ENCODE measurements around the gene LMBR1. TPM values are rescaled to one million over a fixed set of nuclear protein-coding genes. Genes with fewer than 3 reads are reported as not detected.

LMBR1 gene
- polyA plus RNA-seq, 2 donors, result 4.4 to 7.0 TPM

DNA sequence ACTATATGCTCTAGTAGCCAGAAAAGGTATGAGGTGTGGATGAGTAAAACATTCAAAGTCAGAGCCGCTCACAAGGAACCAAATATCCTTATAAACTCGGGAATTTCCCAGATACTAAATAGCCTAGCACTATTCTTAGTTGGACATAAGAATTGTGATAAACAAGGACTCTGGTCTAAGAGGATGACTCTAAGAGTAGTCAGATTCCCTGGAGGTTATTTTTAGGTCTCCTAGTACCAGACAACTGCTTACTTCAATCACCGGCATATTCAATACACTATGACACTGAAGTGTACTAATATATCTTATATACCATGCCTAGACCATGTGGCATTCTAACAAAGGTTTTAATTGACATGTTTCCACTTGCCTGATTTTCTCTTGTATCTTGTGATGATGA, 56.5 kb downstream of the LMBR1 start:
- H3K36me3 ChIP-seq (ENCODE audit: control insufficient read depth in 2 of 2, insufficient read depth in 2 of 2, low read length in 1 of 2), result peaks cover 0 to 4% of the 10 kb centered on the region in 2 donors
- H3K4me1 ChIP-seq (ENCODE audit: control insufficient read depth in 2 of 2, insufficient read depth in 2 of 2, low read length in 1 of 2), result no peaks in the 10 kb centered on the region
- 82 to 86% methylated on average over 3 of the region's 3 CpGs for WGBS, 2 donors
- H3K4me3 ChIP-seq (ENCODE audit: low read depth in 1 of 2, low read length in 2 of 2), result no peak overlapping the region
- no peaks in the 10 kb centered on the region for H3K27me3 ChIP-seq (ENCODE audit: control insufficient read depth in 1 of 2, insufficient read depth in 2 of 2, low read length in 2 of 2)
- H3K9me3 ChIP-seq (ENCODE audit: control insufficient read depth in 2 of 2, insufficient read depth in 1 of 2, low read depth in 1 of 2, low read length in 1 of 2), result no peaks in the 10 kb centered on the region
- H3K27ac ChIP-seq (ENCODE audit: low read depth in 2 of 2, low read length in 1 of 2), result no peak overlapping the region

- WGBS, 2 donors, result 95 to 98% methylated on average over 3 of the region's 3 CpGs
- Histone ChIP-seq H3K36me3 (ENCODE audit: control insufficient read depth in 2 of 2, insufficient read depth in 2 of 2, low read length in 1 of 2) (peaks cover 0 to 2% of the 10 kb centered on the region in 2 donors), H3K4me3 (ENCODE audit: low read depth in 1 of 2, low read length in 2 of 2) (no peak overlapping the region), H3K4me1 (ENCODE audit: control insufficient read depth in 2 of 2, insufficient read depth in 2 of 2, low read length in 1 of 2) (no peaks in the 10 kb centered on the region), H3K27ac (ENCODE audit: low read depth in 2 of 2, low read length in 1 of 2) (no peak overlapping the region), H3K9me3 (ENCODE audit: control insufficient read depth in 2 of 2, insufficient read depth in 1 of 2, low read depth in 1 of 2, low read length in 1 of 2) (no peaks in the 10 kb centered on the region), H3K27me3 (ENCODE audit: control insufficient read depth in 1 of 2, insufficient read depth in 2 of 2, low read length in 2 of 2) (no peaks in the 10 kb centered on the region)
Observed at GRCh38 chr7:156834462-156834861, 58.5 kb downstream of the LMBR1 start.

GRCh38 chr7:156833312-156833711, 59.7 kb downstream of the LMBR1 start:
- no peak overlapping the region for H3K27ac ChIP-seq (ENCODE audit: low read depth in 2 of 2, low read length in 1 of 2)
- no peaks in the 10 kb centered on the region for H3K27me3 ChIP-seq (ENCODE audit: control insufficient read depth in 1 of 2, insufficient read depth in 2 of 2, low read length in 2 of 2)
- no peaks in the 10 kb centered on the region for H3K9me3 ChIP-seq (ENCODE audit: control insufficient read depth in 2 of 2, insufficient read depth in 1 of 2, low read depth in 1 of 2, low read length in 1 of 2)
- H3K36me3 ChIP-seq (ENCODE audit: control insufficient read depth in 2 of 2, insufficient read depth in 2 of 2, low read length in 1 of 2), result peaks cover 0 to 2% of the 10 kb centered on the region in 2 donors
- no peak overlapping the region for H3K4me3 ChIP-seq (ENCODE audit: low read depth in 1 of 2, low read length in 2 of 2)
- WGBS, 2 donors, result 96 to 97% methylated on average over 4 of the region's 4 CpGs
- no peaks in the 10 kb centered on the region for H3K4me1 ChIP-seq (ENCODE audit: control insufficient read depth in 2 of 2, insufficient read depth in 2 of 2, low read length in 1 of 2)

DNA sequence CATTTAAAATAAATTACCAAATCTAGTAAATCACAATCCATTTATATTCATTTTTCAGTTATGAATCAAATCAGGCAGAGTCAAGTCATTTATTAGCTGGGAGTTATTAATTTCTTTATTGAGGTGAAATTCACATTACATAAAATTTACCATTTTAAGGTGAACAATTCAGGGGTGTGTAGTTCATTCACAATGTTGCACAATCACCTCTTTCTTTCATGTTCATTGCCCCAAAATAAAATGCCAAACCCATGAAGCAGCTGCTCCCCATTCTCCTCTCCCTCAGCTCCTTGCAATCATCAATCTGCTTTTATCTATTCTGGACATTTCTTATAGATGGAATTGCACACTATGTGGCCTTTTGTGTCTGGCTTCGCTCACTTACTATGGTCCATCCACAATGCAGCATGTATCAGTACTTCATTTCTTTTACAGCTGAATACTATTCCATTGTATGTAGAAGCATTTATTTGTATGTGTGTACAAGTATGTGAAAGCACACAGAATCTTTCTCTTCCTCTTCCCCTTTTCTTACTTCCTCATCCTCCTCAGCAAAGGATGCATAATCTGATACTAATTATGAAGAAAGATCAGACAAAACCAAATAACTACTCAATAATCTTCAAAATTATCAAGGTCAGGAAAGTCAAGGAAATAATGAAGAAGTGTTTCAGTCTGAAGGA, 60.6 kb downstream of the LMBR1 start:
- Histone ChIP-seq H3K27ac (ENCODE audit: low read depth in 2 of 2, low read length in 1 of 2) (no peak overlapping the region), H3K27me3 (ENCODE audit: control insufficient read depth in 1 of 2, insufficient read depth in 2 of 2, low read length in 2 of 2) (no peaks in the 10 kb centered on the region), H3K9me3 (ENCODE audit: control insufficient read depth in 2 of 2, insufficient read depth in 1 of 2, low read depth in 1 of 2, low read length in 1 of 2) (no peaks in the 10 kb centered on the region), H3K4me3 (ENCODE audit: low read depth in 1 of 2, low read length in 2 of 2) (no peak overlapping the region), H3K4me1 (ENCODE audit: control insufficient read depth in 2 of 2, insufficient read depth in 2 of 2, low read length in 1 of 2) (no peaks in the 10 kb centered on the region), H3K36me3 (ENCODE audit: control insufficient read depth in 2 of 2, insufficient read depth in 2 of 2, low read length in 1 of 2) (peaks cover 0 to 2% of the 10 kb centered on the region in 2 donors)
- 96 to 97% methylated on average over 1 of the region's 1 CpG for WGBS, 2 donors

- Histone ChIP-seq H3K36me3 (ENCODE audit: control insufficient read depth in 2 of 2, insufficient read depth in 2 of 2, low read length in 1 of 2) (peaks cover 0 to 2% of the 10 kb centered on the region in 2 donors), H3K27me3 (ENCODE audit: control insufficient read depth in 1 of 2, insufficient read depth in 2 of 2, low read length in 2 of 2) (no peaks in the 10 kb centered on the region), H3K9me3 (ENCODE audit: control insufficient read depth in 2 of 2, insufficient read depth in 1 of 2, low read depth in 1 of 2, low read length in 1 of 2) (no peaks in the 10 kb centered on the region), H3K4me1 (ENCODE audit: control insufficient read depth in 2 of 2, insufficient read depth in 2 of 2, low read length in 1 of 2) (no peaks in the 10 kb centered on the region), H3K4me3 (ENCODE audit: low read depth in 1 of 2, low read length in 2 of 2) (no peak overlapping the region), H3K27ac (ENCODE audit: low read depth in 2 of 2, low read length in 1 of 2) (no peak overlapping the region)
- 81 to 82% methylated on average over 6 of the region's 6 CpGs for WGBS, 2 donors
Observed at GRCh38 chr7:156829669-156830336, 63.2 kb downstream of the LMBR1 start.

DNA sequence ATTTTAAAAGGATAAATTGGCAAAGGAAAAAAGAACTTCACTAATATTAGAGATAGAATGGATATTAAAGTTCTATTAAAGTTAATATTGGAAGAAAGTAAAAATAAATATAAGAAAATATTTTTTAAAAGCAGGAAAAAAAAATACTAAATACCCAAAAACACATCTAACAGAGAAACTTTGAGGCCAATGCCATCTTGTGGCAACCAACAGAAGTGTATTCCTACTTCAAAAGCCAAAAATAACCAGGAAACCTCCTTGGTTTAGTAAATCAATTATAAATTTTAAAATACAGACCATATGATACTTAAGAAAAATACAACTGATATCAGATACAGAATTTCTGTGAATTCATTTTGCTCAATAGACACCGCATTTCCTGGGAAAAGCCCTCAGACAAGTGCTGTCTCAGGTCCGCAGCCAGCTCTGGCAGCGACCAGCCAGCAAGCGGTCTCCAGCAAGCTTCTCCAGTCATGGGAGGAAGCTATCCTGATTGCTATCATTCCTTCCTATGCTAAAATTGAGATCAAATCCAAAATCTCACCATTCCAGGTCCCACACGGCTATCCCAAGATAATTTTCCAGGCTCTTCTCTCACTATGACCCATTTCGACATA, 65.3 kb downstream of the LMBR1 start:
- no peak overlapping the region for H3K27ac ChIP-seq (ENCODE audit: low read depth in 2 of 2, low read length in 1 of 2)
- 92% methylated on average over 6 of the region's 6 CpGs for WGBS, 2 donors
- H3K9me3 ChIP-seq (ENCODE audit: control insufficient read depth in 2 of 2, insufficient read depth in 1 of 2, low read depth in 1 of 2, low read length in 1 of 2), result no peaks in the 10 kb centered on the region
- no peaks in the 10 kb centered on the region for H3K4me1 ChIP-seq (ENCODE audit: control insufficient read depth in 2 of 2, insufficient read depth in 2 of 2, low read length in 1 of 2)
- H3K27me3 ChIP-seq (ENCODE audit: control insufficient read depth in 1 of 2, insufficient read depth in 2 of 2, low read length in 2 of 2), result no peaks in the 10 kb centered on the region
- no peaks in the 10 kb centered on the region for H3K36me3 ChIP-seq (ENCODE audit: control insufficient read depth in 2 of 2, insufficient read depth in 2 of 2, low read length in 1 of 2)
- no peak overlapping the region for H3K4me3 ChIP-seq (ENCODE audit: low read depth in 1 of 2, low read length in 2 of 2)

- Histone ChIP-seq H3K27me3 (ENCODE audit: control insufficient read depth in 1 of 2, insufficient read depth in 2 of 2, low read length in 2 of 2) (no peaks in the 10 kb centered on the region), H3K4me1 (ENCODE audit: control insufficient read depth in 2 of 2, insufficient read depth in 2 of 2, low read length in 1 of 2) (no peaks in the 10 kb centered on the region), H3K27ac (ENCODE audit: low read depth in 2 of 2, low read length in 1 of 2) (no peak overlapping the region), H3K36me3 (ENCODE audit: control insufficient read depth in 2 of 2, insufficient read depth in 2 of 2, low read length in 1 of 2) (no peaks in the 10 kb centered on the region), H3K4me3 (ENCODE audit: low read depth in 1 of 2, low read length in 2 of 2) (no peak overlapping the region), H3K9me3 (ENCODE audit: control insufficient read depth in 2 of 2, insufficient read depth in 1 of 2, low read depth in 1 of 2, low read length in 1 of 2) (no peaks in the 10 kb centered on the region)
- 94 to 98% methylated on average over 4 of the region's 4 CpGs for WGBS, 2 donors
Observed at GRCh38 chr7:156823435-156823834, 69.5 kb downstream of the LMBR1 start.

DNA sequence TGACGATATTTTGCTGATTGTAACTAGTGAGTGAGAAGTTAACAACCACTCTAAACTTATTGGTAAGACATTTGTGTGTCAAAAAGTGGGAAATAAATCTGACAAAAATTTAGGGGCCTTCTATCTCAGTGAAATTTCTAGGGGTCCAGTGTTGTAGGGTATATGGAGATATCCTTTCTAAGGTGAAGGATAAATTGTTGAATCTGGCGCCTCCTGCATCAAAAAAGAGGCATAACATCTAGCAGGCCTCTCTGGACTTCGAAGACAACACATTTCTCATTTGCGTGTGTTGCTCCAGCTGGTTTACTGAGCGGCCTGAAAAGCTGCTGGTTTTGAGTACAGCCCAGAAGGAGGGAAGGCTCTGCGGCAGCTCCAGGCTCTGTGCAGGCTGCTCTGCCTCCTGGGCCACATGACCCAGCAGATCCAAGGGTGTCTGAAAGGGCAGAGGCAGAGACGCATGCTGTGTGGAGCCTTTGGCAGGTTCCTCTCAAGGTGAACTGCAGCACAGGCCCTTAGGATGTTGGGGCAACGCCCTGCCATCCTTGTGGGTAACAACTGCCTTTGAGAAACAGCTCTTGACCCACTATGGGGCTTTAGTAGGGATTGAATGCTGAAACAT, 72.4 kb downstream of the LMBR1 start:
- H3K36me3 ChIP-seq (ENCODE audit: control insufficient read depth in 2 of 2, insufficient read depth in 2 of 2, low read length in 1 of 2), result no peaks in the 10 kb centered on the region
- H3K27ac ChIP-seq (ENCODE audit: low read depth in 2 of 2, low read length in 1 of 2), result no peak overlapping the region
- no peaks in the 10 kb centered on the region for H3K9me3 ChIP-seq (ENCODE audit: control insufficient read depth in 2 of 2, insufficient read depth in 1 of 2, low read depth in 1 of 2, low read length in 1 of 2)
- H3K4me3 ChIP-seq (ENCODE audit: low read depth in 1 of 2, low read length in 2 of 2), result no peak overlapping the region
- no peaks in the 10 kb centered on the region for H3K27me3 ChIP-seq (ENCODE audit: control insufficient read depth in 1 of 2, insufficient read depth in 2 of 2, low read length in 2 of 2)
- no peaks in the 10 kb centered on the region for H3K4me1 ChIP-seq (ENCODE audit: control insufficient read depth in 2 of 2, insufficient read depth in 2 of 2, low read length in 1 of 2)
- 86 to 94% methylated on average over 8 of the region's 8 CpGs for WGBS, 2 donors

- WGBS, 2 donors, result 87 to 92% methylated on average over 5 of the region's 5 CpGs
- Histone ChIP-seq H3K27ac (ENCODE audit: low read depth in 2 of 2, low read length in 1 of 2) (no peak overlapping the region), H3K4me3 (ENCODE audit: low read depth in 1 of 2, low read length in 2 of 2) (no peak overlapping the region)
Observed at GRCh38 chr7:156819733-156820295, 73.2 kb downstream of the LMBR1 start.

More at GRCh38 chr7:156819733-156820295, 73.2 kb downstream of the LMBR1 start:
- H3K4me1 ChIP-seq (ENCODE audit: control insufficient read depth in 2 of 2, insufficient read depth in 2 of 2, low read length in 1 of 2), result no peaks in the 10 kb centered on the region
- H3K27me3 ChIP-seq (ENCODE audit: control insufficient read depth in 1 of 2, insufficient read depth in 2 of 2, low read length in 2 of 2), result no peaks in the 10 kb centered on the region
- H3K36me3 ChIP-seq (ENCODE audit: control insufficient read depth in 2 of 2, insufficient read depth in 2 of 2, low read length in 1 of 2), result no peaks in the 10 kb centered on the region
- no peaks in the 10 kb centered on the region for H3K9me3 ChIP-seq (ENCODE audit: control insufficient read depth in 2 of 2, insufficient read depth in 1 of 2, low read depth in 1 of 2, low read length in 1 of 2)
